Gastroesophageal sphincter (tissue), 3 donors: ENCODE data around the gene ENKD1.

Experiments used
- CTCF ChIP-seq, 4 experiments: fragments of 200-600 bp in 2 of 4; fragments of 450-650 bp in 2 of 4; sonication (generic) in 1 of 4; IDR thresholded peaks; one replicate each; pipeline ENCODE4 v1.5.1; 2017 to 2019; ENCODE audit warnings: antibody characterized with exemption in 4 of 4, mild to moderate bottlenecking in 2 of 4, moderate library complexity in 2 of 4
- EP300 ChIP-seq: sonication (generic); formaldehyde crosslinking; IDR thresholded peaks from one replicate; pipeline ENCODE4 v1.6.1; 2017; ENCODE audit warnings: antibody characterized with exemption, mild to moderate bottlenecking
- POLR2A ChIP-seq, 2 donors: fragments of 450-650 bp; IDR thresholded peaks; one replicate each; pipeline ENCODE4 v1.6.1; 2017; ENCODE audit warnings: antibody characterized with exemption in 2 of 2, mild to moderate bottlenecking in 2 of 2, moderate library complexity in 1 of 2
- POLR2AphosphoS5 ChIP-seq: sonication (generic); formaldehyde crosslinking; IDR thresholded peaks from one replicate; pipeline ENCODE4 v1.6.1; 2017; ENCODE audit warnings: antibody characterized with exemption

DNA sequence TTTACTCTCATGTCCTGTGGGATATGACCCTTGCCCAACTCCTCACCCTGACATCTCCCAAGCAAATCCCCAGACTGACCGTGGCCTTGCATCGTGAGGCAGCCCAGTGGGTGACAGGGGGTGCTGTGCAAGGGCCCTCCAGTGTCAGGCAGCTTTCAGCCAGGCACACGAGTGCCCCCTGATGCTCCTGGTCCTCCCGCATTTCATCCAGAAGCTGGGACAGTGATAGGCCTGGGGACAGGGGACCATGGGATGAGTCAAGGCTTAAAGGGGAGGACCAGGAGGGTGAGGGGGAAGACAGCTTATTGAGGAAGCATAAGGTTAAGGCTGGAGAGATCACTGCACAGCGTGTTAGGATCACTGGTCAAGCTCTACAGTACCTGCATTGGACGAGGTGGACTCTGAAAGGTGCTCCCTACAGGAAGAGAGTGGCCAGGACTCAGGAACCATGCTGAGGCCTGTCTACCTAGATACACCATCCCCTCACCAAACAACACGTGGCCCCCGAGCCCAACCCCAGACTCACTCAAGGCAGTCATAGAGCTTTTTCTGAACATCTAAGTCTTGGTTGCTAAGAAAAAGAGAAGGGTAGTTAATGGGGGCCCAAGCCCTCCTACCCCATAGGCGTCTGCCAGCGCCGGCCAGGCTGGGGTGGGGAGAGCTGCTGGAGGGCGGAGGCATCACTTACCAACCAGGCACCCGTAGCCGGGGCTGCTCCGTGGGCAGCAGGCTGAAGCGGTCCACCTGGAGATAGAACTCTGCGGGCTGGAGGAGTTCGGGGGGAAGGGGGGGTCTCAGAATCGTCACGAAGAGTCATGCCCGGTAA is 7.5 kb downstream of the ENKD1 start:
- TF ChIP-seq POLR2A (IDR thresholded peaks at IDR 0.05) (no peak), CTCF (IDR thresholded peaks at IDR 0.05) (no peak), EP300 (no peak), POLR2AphosphoS5 (no peak)
